Measurements from ENCODE around the gene STX1B. TPM values are rescaled to one million over a fixed set of nuclear protein-coding genes. Genes with fewer than 3 reads are reported as not detected.
A peak's percentile ranks its signal among the peaks of the same experiment; 100 is the strongest.

Gene STX1B
- total RNA-seq, 1 experiment from 2014 or later: 11.0 TPM

- peaks cover 11% of the 10 kb centered on the region for H3K23me2 ChIP-seq (ENCODE audit: insufficient read length, low read depth, low read length, poor library complexity, severe bottlenecking)
- no peak overlapping the region for H2BK20ac ChIP-seq (ENCODE audit: low read depth, low read length, poor library complexity, severe bottlenecking)
- no peak for DNase-seq
- Mint-ChIP-seq H3K4me1 (peaks cover 26 to 28% of the 10 kb centered on the region in 2 experiments), H3K36me3 (ENCODE audit: insufficient read depth in 1 of 3, low read depth in 3 of 3) (peaks cover 4 to 13% (median 5%) of the 10 kb centered on the region in 3 experiments; a peak in 6 of 7 replicates), H3K4me3 (peak overlapping the region; percentile 79 to 91), H3K27ac (peak overlapping the region in 1 of 3 experiments; percentile 48; a peak in 2 of 7 replicates), H3K27me3 (ENCODE audit: low read depth) (peaks cover 4% of the 10 kb centered on the region; the same call in 1 of the 2 replicates), H3K9me3 (no peaks in the 10 kb centered on the region)
- no peak overlapping the region for H3K18ac ChIP-seq (ENCODE audit: insufficient read length, low read depth, low read length)
- no peaks in the 10 kb centered on the region for H3K9me3 ChIP-seq (ENCODE audit: control insufficient read depth, low read depth, low read length)
- no peaks in the 10 kb centered on the region for H4K20me1 ChIP-seq (ENCODE audit: control insufficient read depth, insufficient read depth, insufficient read length)
- H2BK12ac ChIP-seq (ENCODE audit: insufficient read length, low read depth, low read length): no peak overlapping the region
- TF ChIP-seq, protein P1, sequence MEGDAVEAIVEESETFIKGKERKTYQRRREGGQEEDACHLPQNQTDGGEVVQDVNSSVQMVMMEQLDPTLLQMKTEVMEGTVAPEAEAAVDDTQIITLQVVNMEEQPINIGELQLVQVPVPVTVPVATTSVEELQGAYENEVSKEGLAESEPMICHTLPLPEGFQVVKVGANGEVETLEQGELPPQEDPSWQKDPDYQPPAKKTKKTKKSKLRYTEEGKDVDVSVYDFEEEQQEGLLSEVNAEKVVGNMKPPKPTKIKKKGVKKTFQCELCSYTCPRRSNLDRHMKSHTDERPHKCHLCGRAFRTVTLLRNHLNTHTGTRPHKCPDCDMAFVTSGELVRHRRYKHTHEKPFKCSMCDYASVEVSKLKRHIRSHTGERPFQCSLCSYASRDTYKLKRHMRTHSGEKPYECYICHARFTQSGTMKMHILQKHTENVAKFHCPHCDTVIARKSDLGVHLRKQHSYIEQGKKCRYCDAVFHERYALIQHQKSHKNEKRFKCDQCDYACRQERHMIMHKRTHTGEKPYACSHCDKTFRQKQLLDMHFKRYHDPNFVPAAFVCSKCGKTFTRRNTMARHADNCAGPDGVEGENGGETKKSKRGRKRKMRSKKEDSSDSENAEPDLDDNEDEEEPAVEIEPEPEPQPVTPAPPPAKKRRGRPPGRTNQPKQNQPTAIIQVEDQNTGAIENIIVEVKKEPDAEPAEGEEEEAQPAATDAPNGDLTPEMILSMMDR (conservative IDR thresholded peaks at IDR 0.05): no peak
- no peaks in the 10 kb centered on the region for H3K4me1 ChIP-seq (ENCODE audit: insufficient read depth, low read length)
- no peak overlapping the region for H3K56ac ChIP-seq (ENCODE audit: insufficient read length, low read depth, low read length)
- H3T11ph ChIP-seq (ENCODE audit: low read length): no peak overlapping the region
- H2BK120ac ChIP-seq (ENCODE audit: low read depth, low read length, poor library complexity, severe bottlenecking): no peak overlapping the region
- H3K9ac ChIP-seq (ENCODE audit: extremely low read depth, insufficient read length, low read length): no peak overlapping the region
- H2AK5ac ChIP-seq (ENCODE audit: insufficient read length, low read length): no peak overlapping the region
- no peak overlapping the region for H4K8ac ChIP-seq (replicated peaks; ENCODE audit: insufficient read length, low read depth, low read length)
- no peak overlapping the region for H3K23ac ChIP-seq (ENCODE audit: insufficient read length, low read depth, low read length)
- H3K4me2 ChIP-seq (ENCODE audit: insufficient read depth, insufficient read length, low read length): peak overlapping the region; percentile 71
- no peak overlapping the region for H3K4ac ChIP-seq (ENCODE audit: low read depth, low read length)
- no peak overlapping the region for H4K91ac ChIP-seq (ENCODE audit: insufficient read length, low read depth, low read length)
- H2BK15ac ChIP-seq (ENCODE audit: low read depth, low read length): no peak overlapping the region
- H3K14ac ChIP-seq (ENCODE audit: insufficient read depth, low read length): no peak overlapping the region
- H3K79me1 ChIP-seq (ENCODE audit: insufficient read depth, low read depth, low read length, poor library complexity, severe bottlenecking): no peaks in the 10 kb centered on the region
- WGBS (ENCODE audit: extremely low coverage, insufficient read length, low lambda C conversion rate): no CpG with 5 or more reads among the region's 8 CpGs
- no peak overlapping the region for H2AFZ ChIP-seq (ENCODE audit: low read length)
- no peak overlapping the region for H2BK5ac ChIP-seq (ENCODE audit: insufficient read length, low read length)
- H3K79me2 ChIP-seq (ENCODE audit: insufficient read depth, low read length): no peaks in the 10 kb centered on the region
- no peak overlapping the region for H3K27ac ChIP-seq (ENCODE audit: insufficient read length, low read depth, low read length)
- H4K5ac ChIP-seq (ENCODE audit: insufficient read length, low read depth, low read length): no peak overlapping the region
- H3K27me3 ChIP-seq (ENCODE audit: insufficient read depth, low read length): no peaks in the 10 kb centered on the region
Observed at GRCh38 chr16:30950516-30951065, 59.8 kb downstream of the STX1B start.
